Measurements from ENCODE around the gene SMARCAL1. TPM values are rescaled to one million over a fixed set of nuclear protein-coding genes. Genes with fewer than 3 reads are reported as not detected.

The SMARCAL1 gene
- total RNA-seq, 4 donors from 2014 or later = 27.3 to 76.7 (median 34.4) TPM

- no peaks in the 10 kb centered on the region for H3K4me1 ChIP-seq
- H3K9me3 ChIP-seq = no peaks in the 10 kb centered on the region
- no peak overlapping the region for H3K4me3 ChIP-seq
- no peak for DNase-seq
- H3K27ac ChIP-seq = no peak overlapping the region
- TF ChIP-seq POLR2A (IDR thresholded peaks at IDR 0.05) = no peak
- no peaks in the 10 kb centered on the region for H3K36me3 ChIP-seq
- H3K27me3 ChIP-seq = no peaks in the 10 kb centered on the region
These were observed 12.7 kb upstream of the SMARCAL1 start for GRCh38 chr2:216399621-216400020.

- Histone ChIP-seq H3K9me3 (no peaks in the 10 kb centered on the region), H3K27ac (no peak overlapping the region), H3K27me3 (no peaks in the 10 kb centered on the region), H3K36me3 (no peaks in the 10 kb centered on the region), H3K4me3 (no peak overlapping the region), H3K4me1 (no peaks in the 10 kb centered on the region)
- TF ChIP-seq POLR2A (IDR thresholded peaks at IDR 0.05) (no peak), CTCF (IDR thresholded peaks at IDR 0.05) (no peak)
- DNase-seq = no peak
These were observed 9.5 kb upstream of the SMARCAL1 start for GRCh38 chr2:216402751-216403150.

- TF ChIP-seq CTCF (IDR thresholded peaks at IDR 0.05) = peak; percentile 40 to 76 (median 66)
- no peak for TF ChIP-seq POLR2A (IDR thresholded peaks at IDR 0.05)
- H3K9me3 ChIP-seq = no peaks in the 10 kb centered on the region
- peak in 2 of 3 donors; percentile 37 to 68 for DNase-seq
- no peaks in the 10 kb centered on the region for H3K27me3 ChIP-seq
- no peaks in the 10 kb centered on the region for H3K36me3 ChIP-seq
- H3K4me3 ChIP-seq = no peak overlapping the region
- H3K27ac ChIP-seq = no peak overlapping the region
- no peaks in the 10 kb centered on the region for H3K4me1 ChIP-seq
These were observed 8.2 kb upstream of the SMARCAL1 start for GRCh38 chr2:216404010-216404618.

- TF ChIP-seq CTCF (IDR thresholded peaks at IDR 0.05) (no peak), POLR2A (IDR thresholded peaks at IDR 0.05) (no peak)
- no peak overlapping the region for H3K4me3 ChIP-seq
- H3K27me3 ChIP-seq = no peaks in the 10 kb centered on the region
- no peaks in the 10 kb centered on the region for H3K4me1 ChIP-seq
- H3K9me3 ChIP-seq = no peaks in the 10 kb centered on the region
- H3K36me3 ChIP-seq = no peaks in the 10 kb centered on the region
- H3K27ac ChIP-seq = no peak overlapping the region
- DNase-seq = no peak
These were observed 6.7 kb upstream of the SMARCAL1 start for GRCh38 chr2:216405588-216405987.

GRCh38 chr2:216406826-216407225 lies 5.5 kb upstream of the SMARCAL1 start:
- no peaks in the 10 kb centered on the region for H3K9me3 ChIP-seq
- no peaks in the 10 kb centered on the region for H3K4me1 ChIP-seq
- no peak overlapping the region for H3K27ac ChIP-seq
- no peaks in the 10 kb centered on the region for H3K36me3 ChIP-seq
- no peaks in the 10 kb centered on the region for H3K27me3 ChIP-seq
- DNase-seq = no peak
- TF ChIP-seq CTCF (IDR thresholded peaks at IDR 0.05) (no peak), POLR2A (IDR thresholded peaks at IDR 0.05) (no peak)
- no peak overlapping the region for H3K4me3 ChIP-seq

GRCh38 chr2:216408426-216409290 lies 3.6 kb upstream of the SMARCAL1 start:
- no peak for TF ChIP-seq CTCF (IDR thresholded peaks at IDR 0.05)
- no peak for TF ChIP-seq POLR2A (IDR thresholded peaks at IDR 0.05)
- no peak overlapping the region for H3K27ac ChIP-seq
- no peaks in the 10 kb centered on the region for H3K27me3 ChIP-seq
- DNase-seq = no peak
- peaks cover 0 to 5% (median 2%) of the 10 kb centered on the region in 4 donors for H3K4me1 ChIP-seq
- no peaks in the 10 kb centered on the region for H3K9me3 ChIP-seq
- no peak overlapping the region for H3K4me3 ChIP-seq
- H3K36me3 ChIP-seq = no peaks in the 10 kb centered on the region

All from Peyer's patch (tissue), 4 donors.